GM19328 (cell line): Measurements from ENCODE around the gene FAIM2.
"Not testable (repeated sequence)": the region's sequence is repeated elsewhere in the genome, so short reads cannot be mapped to it uniquely, and the experiment has no call there.

Experiments used
- ATAC-seq: cut with Tn5 transposase; IDR thresholded peaks from one replicate; pipeline ENCODE4 v1.9.1; 2021; ENCODE audit warnings: mild to moderate bottlenecking, moderate library complexity; ENCODE audit not compliant: unreplicated experiment

Gene FAIM2

GRCh38 chr12:49867570-49868341, 35.9 kb downstream of the FAIM2 start:
- no peak for ATAC-seq

GRCh38 chr12:49866859-49867569, 36.7 kb downstream of the FAIM2 start:
- no peak for ATAC-seq

GRCh38 chr12:49865782-49866135, 37.9 kb downstream of the FAIM2 start:
- no peak for ATAC-seq

- ATAC-seq, result no peak
Observed at GRCh38 chr12:49865109-49865781, 38.5 kb downstream of the FAIM2 start.

- ATAC-seq, result no peak
Observed at GRCh38 chr12:49864798-49865090, 39.0 kb downstream of the FAIM2 start.

- ATAC-seq, result no peak
Observed at GRCh38 chr12:49863946-49864797, 39.5 kb downstream of the FAIM2 start.

- not testable (repeated sequence) for ATAC-seq
Observed at GRCh38 chr12:49860921-49861320, 42.8 kb downstream of the FAIM2 start.

- ATAC-seq, result not testable (repeated sequence)
Observed at GRCh38 chr12:49855890-49856289, 47.8 kb downstream of the FAIM2 start.

GRCh38 chr12:49854976-49855375, 48.7 kb downstream of the FAIM2 start:
- ATAC-seq, result no peak

- ATAC-seq, result no peak
Observed at GRCh38 chr12:49853671-49854070, 50.0 kb downstream of the FAIM2 start.

- no peak for ATAC-seq
Observed at GRCh38 chr12:49847161-49847560, 56.5 kb downstream of the FAIM2 start.

- ATAC-seq, result no peak
Observed at GRCh38 chr12:49846032-49846431, 57.7 kb downstream of the FAIM2 start.

GRCh38 chr12:49843876-49844437, 59.7 kb downstream of the FAIM2 start:
- no peak for ATAC-seq

- no peak for ATAC-seq
Observed at GRCh38 chr12:49843411-49843810, 60.3 kb downstream of the FAIM2 start.

GRCh38 chr12:49842519-49843352, 61.0 kb downstream of the FAIM2 start, which contains the start of gene BCDIN3D:
BCDIN3D (minus strand) TSS chr12:49843106; CDS start chr12:49843087, 19 bp downstream.
- ATAC-seq, result peak; percentile 73

- ATAC-seq, result no peak
Observed at GRCh38 chr12:49838973-49839633, 64.6 kb downstream of the FAIM2 start.

GRCh38 chr12:49832836-49833421, 70.8 kb downstream of the FAIM2 start:
- no peak for ATAC-seq

GRCh38 chr12:49831717-49832116, 72.0 kb downstream of the FAIM2 start:
- ATAC-seq, result no peak
